ENCODE results near the gene TDRKH.
"Not testable (repeated sequence)": the region's sequence is repeated elsewhere in the genome, so short reads cannot be mapped to it uniquely, and the experiment has no call there.

- not testable (repeated sequence) for TF ChIP-seq POLR2A (IDR thresholded peaks at IDR 0.05; ENCODE audit: low read length); GATA1 (IDR thresholded peaks at IDR 0.05; ENCODE audit: low read depth, low read length)
Observed at GRCh38 chr1:151782026-151782425, 8.3 kb downstream of the TDRKH start.
